ENCODE measurements around the gene AFMID.
"Not testable (repeated sequence)": the region's sequence is repeated elsewhere in the genome, so short reads cannot be mapped to it uniquely, and the experiment has no call there.

The AFMID gene

GRCh38 chr17:78224231-78225087 is 37.3 kb downstream of the AFMID start:
- DNase-seq = no peak

- DNase-seq = no peak
Measured at GRCh38 chr17:78225088-78225865, 38.1 kb downstream of the AFMID start.

- no peak for DNase-seq
Measured at GRCh38 chr17:78226055-78226758, 39.0 kb downstream of the AFMID start.

GRCh38 chr17:78226759-78227454 is 39.7 kb downstream of the AFMID start:
- no peak for DNase-seq

GRCh38 chr17:78227455-78227916 is 40.3 kb downstream of the AFMID start:
- DNase-seq = no peak

GRCh38 chr17:78228176-78228575 is 41.0 kb downstream of the AFMID start:
- DNase-seq = no peak

GRCh38 chr17:78230252-78230962 is 43.2 kb downstream of the AFMID start:
- DNase-seq = no peak

- DNase-seq = no peak
Measured at GRCh38 chr17:78230996-78231935, 44.1 kb downstream of the AFMID start, which contains the start of gene TMEM235. TMEM235 (plus strand) TSS chr17:78231631; CDS start chr17:78232024, 393 bp downstream.

- no peak for DNase-seq
Measured at GRCh38 chr17:78231991-78232858, 45.1 kb downstream of the AFMID start.

GRCh38 chr17:78232859-78233173 is 45.7 kb downstream of the AFMID start:
- DNase-seq = no peak

GRCh38 chr17:78233678-78234077 is 46.5 kb downstream of the AFMID start:
- DNase-seq = no peak

- no peak for DNase-seq
Measured at GRCh38 chr17:78234261-78234865, 47.2 kb downstream of the AFMID start.

GRCh38 chr17:78235022-78235421 is 47.9 kb downstream of the AFMID start:
- not testable (repeated sequence) for DNase-seq

GRCh38 chr17:78235885-78236284 is 48.7 kb downstream of the AFMID start:
- no peak for DNase-seq

- DNase-seq = no peak
Measured at GRCh38 chr17:78236362-78237127, 49.4 kb downstream of the AFMID start.

- DNase-seq = no peak
Measured at GRCh38 chr17:78237401-78238012, 50.3 kb downstream of the AFMID start.

GRCh38 chr17:78238823-78239488 is 51.8 kb downstream of the AFMID start:
- DNase-seq = no peak

Measured in AML-193 (cell line).